HTR-8/SVneo (cell line): Measurements from ENCODE around the gene WFIKKN2.
"Not testable (repeated sequence)": the region's sequence is repeated elsewhere in the genome, so short reads cannot be mapped to it uniquely, and the experiment has no call there.

Source experiments
- DNase-seq: peaks from one replicate; pipeline ENCODE4 v3.0.0; 2011; ENCODE audit warnings: low spot score, mixed read lengths; ENCODE audit not compliant: insufficient read length
- FAIRE-seq: peaks from 2 replicates; lab custom pipeline; 2011; peaks lifted over from hg19 to GRCh38; lab: Jason Lieb, UNC

WFIKKN2 gene, protein sequence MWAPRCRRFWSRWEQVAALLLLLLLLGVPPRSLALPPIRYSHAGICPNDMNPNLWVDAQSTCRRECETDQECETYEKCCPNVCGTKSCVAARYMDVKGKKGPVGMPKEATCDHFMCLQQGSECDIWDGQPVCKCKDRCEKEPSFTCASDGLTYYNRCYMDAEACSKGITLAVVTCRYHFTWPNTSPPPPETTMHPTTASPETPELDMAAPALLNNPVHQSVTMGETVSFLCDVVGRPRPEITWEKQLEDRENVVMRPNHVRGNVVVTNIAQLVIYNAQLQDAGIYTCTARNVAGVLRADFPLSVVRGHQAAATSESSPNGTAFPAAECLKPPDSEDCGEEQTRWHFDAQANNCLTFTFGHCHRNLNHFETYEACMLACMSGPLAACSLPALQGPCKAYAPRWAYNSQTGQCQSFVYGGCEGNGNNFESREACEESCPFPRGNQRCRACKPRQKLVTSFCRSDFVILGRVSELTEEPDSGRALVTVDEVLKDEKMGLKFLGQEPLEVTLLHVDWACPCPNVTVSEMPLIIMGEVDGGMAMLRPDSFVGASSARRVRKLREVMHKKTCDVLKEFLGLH

DNA sequence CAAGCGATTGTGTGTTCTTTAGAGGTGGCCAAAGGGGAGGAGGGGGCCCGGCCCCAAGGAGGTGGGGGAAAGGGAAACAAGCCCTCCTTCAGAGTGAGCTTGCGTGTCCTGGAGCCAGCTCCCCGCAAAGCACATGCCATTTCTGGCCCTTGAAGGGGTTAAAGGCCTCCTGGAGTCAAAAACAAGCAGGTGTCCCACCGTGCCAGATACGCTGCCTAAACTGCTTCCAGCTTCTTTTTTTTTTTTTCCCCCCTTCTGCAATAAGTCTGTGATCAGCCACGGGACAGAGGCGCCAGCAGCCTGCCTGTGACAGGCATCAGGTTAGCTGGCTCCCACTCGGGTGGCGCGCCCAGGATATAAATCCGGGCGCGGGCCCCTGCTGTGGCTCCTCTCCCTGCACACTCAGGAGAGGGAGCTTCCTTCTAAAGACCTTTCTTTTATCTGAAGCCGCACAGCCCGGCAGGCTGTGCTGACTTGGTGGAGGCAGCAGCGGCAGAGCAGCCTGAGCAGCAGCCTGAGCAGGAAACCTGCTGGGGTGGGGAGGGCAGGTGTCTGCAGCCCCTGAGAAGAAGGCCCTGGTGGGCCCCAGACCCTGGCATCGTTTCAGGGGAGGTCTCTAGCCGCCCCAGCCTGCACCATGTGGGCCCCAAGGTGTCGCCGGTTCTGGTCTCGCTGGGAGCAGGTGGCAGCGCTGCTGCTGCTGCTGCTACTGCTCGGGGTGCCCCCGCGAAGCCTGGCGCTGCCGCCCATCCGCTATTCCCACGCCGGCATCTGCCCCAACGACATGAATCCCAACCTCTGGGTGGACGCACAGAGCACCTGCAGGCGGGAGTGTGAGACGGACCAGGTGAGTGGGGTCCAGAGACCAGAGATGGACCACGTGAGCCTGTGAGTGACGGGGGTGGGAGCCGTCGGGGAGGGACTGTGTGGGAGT lies at the start of gene WFIKKN2:
Gene WFIKKN2 (plus strand): TSS at position 286 of the 934 bp plus-strand sequence. CDS start 352 bp downstream, at position 638.
- no peak for DNase-seq
- FAIRE-seq = no peak

DNA sequence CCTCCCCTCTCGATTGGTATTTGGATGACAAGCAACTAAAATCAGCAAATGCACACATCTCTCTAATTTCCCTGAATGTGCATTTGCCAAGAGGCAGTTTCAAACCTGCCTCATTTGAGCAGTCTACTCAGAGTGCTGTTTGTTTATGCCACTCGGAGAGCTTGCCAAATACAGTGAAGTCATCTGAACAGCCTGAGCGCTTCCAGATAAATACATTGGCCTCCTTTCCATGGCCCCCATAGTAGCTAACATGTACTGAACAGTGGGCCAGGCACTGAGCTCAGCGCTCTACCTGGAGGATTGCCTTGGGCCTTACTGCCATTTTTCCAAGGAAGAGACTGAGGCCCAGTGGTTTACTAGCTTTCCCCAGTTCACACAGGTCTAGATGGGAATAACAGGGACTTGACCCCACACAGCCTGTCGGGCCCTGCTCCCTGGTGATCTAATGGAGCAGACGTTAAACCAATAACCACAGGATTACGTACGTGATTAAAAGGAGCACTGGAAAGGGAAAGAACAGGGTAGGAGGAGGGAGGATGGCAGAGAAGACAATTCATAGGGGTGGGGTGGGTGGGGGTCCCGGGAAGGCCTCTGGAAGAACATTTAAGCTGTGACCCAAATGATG lies 49.3 kb upstream of the WFIKKN2 start:
- FAIRE-seq = no peak
- DNase-seq = no peak

DNA sequence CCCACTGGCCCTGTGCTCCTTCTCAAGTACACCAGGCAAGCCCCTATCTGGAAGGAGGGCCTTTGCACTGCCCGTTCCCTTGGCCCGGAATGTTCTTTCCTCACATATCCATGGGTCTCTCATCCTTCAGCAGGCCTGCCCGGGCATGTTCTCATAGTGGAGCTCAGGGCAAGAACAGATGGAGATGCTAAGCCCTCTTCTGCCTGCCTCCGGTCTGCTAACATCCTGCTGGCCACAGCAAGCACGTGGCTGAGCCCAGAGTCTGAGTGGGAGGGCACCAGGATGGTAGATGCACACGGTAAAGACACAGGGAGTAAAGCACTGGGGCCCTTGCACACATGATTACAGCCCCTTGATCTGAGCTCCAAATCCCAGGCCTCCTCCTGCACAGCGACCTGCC lies 48.3 kb upstream of the WFIKKN2 start:
- FAIRE-seq (peak; percentile 51), DNase-seq (no peak)

DNA sequence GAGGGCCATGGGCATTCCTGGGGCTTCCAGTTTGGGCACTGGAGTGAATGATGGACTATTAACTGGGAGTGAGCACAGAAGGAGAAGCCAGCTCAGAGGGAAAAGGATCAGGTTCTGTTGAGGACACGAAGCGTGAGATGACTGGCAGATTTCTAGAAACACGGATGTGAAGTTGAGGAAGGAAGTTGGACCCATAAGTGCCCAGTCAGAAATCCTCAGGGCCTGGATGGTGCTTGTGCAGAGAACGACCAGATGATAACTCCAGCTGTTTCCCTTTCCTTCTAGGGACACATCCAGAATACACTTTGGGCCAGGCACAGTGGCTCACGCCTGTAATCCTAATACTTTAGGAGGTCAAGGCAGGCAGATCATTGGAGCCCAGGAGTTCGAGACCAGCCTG lies 44.8 kb upstream of the WFIKKN2 start:
- FAIRE-seq = no peak
- no peak for DNase-seq

DNA sequence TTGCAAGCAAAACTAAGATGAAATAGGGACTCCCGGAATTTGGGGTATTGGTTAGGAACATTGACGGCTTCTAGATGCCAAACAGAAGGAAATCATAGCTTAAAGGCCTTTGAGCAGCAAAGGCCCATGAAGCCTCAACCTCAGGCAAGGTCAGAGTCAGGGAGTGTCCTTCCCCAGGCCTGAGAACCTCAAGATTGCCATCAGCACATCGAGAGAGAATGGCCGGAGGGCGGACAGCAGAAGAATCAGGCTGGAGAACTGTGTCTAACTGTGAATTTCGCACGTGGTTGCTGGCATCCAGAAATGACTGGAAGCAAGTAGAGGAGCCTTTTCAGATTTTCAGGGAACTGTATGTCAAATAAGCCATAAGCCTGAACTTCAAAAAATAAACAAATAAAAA lies 43.3 kb upstream of the WFIKKN2 start:
- DNase-seq (no peak), FAIRE-seq (no peak)

DNA sequence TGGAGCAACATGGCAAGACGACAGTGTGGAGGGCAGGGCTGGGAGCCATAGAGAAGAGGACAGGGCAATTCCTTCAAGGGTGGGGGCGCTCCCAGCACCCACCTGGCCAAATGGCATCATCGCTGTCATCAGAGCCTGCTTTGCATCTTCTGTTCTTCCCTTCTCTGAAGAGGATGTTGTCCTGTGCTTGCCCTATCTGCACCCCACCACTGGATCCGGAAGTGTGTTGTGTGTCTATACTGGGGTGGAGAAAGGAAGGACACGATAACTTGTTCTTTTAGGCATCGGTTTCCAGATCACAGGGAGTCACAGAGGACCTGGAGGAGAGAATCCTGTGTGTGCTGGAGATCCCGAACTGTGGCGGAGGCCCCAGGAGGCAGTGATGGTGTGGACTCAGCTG lies 42.4 kb upstream of the WFIKKN2 start:
- FAIRE-seq (peak; percentile 26), DNase-seq (no peak)

DNA sequence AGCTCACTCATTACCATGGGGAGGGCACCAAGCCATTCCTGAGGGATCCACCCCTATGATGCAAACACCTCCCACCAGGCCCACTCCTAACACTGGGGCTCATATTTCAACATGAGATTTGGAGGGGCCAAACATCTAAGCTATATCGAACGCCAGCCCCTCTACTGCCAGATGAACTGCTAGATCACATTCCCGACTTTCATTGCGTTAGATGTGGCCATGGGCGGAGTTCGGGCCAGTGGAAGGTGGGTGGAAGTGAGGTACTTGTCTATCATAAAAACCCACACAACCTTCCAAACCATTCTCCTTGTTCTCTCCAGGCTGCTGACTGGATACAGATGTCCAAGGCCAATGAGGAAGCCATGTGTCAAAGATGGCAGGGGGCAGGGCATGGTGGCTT lies 41.0 kb upstream of the WFIKKN2 start:
- FAIRE-seq (no peak), DNase-seq (no peak)

DNA sequence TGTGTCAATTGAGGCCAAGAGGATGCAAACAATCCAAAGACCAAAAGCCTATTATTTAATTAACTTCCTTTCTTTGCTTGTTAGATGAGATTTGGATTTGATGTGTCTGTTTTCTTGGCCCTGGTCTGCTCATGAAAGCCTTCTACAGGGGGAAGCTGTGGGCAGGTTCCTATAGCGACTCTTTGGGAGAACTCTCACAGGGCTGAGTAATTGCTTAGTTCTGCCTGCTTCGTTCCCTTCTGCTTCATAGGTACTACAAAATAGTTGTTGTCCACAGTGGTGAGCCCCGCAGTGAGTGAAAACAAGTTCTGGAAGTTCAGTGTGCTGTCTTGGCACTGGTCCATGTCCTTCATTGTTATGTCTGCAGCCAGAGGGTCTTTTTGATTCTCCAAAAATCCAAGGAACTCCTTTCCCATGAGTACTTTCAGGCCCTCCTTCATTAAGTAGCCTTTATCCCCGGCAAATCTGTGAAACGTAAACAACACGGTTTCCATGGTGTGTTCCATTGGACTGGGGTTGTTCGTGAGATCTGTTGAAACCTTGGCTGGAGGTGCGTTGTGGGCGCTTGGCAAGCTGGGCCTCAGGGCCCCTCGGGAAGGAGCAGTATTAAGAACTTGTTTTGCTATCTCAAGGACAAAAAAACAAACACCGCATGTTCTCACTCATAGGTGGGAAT lies 38.1 kb upstream of the WFIKKN2 start:
- FAIRE-seq = no peak
- DNase-seq = no peak

DNA sequence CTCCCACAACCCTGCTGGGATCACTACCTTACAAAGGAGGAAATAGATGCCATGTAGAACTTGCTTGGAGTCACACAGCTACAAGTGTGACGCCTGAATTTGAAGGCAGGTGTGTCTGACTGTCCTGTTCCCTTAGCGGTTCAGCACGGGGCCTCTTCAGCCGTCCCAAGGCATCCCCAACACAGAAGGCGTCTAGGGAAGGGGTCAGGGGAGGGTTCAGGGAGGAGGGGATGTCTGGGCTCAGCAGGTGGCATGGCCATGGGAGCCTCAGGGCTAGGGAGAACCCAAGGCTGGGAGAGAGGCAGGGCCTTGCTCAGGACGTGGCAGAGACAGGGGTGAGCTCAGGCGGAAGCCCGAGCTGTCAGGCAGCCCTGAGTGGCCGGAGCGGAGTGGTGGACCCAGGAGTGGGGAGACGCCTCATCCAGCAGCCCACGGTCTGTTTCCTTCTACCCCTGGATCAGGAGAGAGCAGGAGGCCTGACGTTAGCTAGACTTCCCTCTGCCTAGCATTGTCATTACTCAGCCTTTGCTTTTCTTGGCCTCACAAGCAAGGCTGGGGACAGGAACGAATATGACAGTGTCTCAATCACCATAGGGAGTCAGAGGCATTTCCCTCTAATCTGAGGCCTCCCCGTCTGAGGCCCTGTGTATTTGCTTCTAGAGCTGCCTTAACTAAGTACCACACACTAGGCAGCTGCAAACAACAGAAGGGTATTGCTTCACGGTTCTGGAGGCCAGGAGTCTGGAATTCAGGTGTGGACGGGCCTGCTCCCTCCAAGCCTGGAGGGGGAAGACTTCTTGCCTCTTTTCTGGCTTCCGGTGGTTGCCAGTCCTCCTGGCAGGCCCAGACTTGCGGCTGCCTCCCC lies 36.7 kb upstream of the WFIKKN2 start:
- no peak for DNase-seq

DNA sequence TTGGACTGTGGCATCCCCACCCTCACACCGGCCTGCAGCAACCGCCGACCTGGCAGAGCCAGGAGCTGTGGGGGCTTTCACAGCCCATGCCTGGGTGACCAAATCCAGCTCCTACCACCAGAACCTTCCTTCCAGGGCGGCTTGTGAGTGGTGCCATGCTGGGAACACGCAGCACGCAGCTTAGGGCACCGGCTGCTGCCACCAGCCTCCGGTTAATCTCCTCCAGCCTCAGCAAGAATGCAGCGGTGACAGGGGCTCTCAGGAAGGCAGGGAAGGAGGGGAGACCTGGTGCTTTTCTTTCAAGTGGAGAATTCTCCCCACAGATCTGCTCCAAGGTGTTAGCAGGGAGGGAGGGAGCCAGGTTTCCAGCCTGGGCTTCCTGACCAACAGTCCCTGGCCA lies 35.8 kb upstream of the WFIKKN2 start:
- no peak for DNase-seq
- no peak for FAIRE-seq

More for the DNA sequence above, 36.7 kb upstream of the WFIKKN2 start:
- peak; percentile 28 for FAIRE-seq

DNA sequence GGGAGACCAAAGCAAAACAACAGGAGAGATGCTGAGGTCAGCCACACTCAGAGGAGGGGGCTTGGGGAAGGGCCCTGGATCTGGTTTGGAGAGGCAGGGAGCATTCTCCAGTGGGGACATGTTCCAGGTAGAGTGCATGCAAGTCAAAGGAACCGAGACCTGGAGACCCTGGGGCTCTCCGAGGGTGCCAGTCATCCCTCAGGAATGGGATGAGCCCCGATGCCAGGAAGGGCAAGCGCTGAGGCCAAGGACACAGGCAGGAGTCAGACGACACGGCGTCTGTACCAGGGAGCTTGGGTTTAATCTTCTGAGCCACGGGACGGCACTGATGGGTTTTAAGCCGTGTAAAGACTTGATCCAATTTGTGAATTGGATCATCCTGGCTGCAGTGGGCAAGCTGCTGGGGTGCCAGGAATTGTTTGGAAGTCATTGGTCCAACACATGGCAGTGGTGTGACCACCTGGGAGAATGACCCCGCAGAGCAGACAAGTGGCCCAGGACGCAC lies 35.1 kb upstream of the WFIKKN2 start:
- FAIRE-seq (no peak), DNase-seq (no peak)

DNA sequence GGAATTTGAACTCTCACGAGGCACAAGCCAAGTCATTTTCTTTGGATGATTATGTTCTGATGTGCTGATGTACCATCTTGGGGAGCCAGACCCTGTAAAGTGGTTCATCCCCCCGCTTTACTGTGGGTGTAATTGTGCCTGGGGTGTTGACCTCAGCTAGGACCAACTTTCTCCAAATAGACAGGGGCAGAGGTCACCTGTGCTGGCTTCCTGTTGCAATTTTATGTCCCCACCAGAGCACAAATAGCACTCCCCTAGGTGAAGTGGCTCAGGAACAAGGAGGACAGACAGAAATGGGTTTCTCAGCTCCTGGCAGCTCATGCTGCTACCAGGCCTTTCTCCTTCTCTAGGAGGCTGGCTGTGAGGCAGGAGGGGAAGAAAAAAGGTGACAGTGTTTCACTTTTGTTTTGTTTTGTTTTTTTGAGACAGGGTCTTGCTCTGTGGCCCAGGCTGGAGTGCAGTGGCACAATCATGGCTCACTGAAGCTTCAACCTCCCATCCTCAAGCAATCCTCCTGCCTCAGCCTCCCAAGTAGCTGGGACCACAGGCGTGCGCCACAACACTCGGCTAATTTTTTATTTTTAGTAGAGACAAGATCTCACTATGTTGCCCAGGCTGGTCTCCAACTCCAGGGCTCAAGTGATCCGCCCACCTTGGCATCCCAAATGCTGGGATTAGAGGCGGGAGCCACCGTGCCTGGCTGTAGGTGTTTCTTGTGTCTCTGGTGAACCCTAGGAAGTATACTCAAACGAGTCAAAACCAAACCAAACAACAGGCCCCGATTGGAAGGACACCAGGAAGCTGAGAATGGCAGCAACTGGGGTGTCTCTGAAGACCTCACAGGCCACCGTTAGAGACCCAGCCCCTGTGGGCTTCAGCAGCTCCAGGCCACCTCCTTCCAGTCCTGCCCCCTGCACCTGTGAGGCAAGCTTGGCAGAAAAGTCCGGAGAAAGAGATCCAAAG lies 32.5 kb upstream of the WFIKKN2 start:
- DNase-seq (no peak), FAIRE-seq (no peak)

DNA sequence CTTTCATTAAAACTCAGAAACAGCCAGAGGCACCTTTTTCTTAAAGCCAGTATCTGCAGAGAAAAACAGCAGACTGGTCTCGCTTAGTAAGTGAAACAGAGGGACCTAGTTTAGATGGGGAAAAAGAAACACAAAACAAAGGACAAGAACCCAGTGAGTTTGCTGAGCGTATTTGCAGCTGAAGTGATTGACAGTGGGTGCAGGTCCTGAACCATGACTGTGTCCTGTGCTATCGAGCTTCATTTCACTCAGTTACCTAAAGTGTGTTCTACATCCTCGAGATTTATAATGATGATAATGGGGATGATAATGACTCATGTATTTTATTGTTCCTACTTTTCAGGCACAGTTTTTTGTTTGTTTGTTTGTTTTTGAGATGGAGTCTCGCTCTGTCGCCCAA lies 31.7 kb upstream of the WFIKKN2 start:
- FAIRE-seq (peak; percentile 62), DNase-seq (no peak)

DNA sequence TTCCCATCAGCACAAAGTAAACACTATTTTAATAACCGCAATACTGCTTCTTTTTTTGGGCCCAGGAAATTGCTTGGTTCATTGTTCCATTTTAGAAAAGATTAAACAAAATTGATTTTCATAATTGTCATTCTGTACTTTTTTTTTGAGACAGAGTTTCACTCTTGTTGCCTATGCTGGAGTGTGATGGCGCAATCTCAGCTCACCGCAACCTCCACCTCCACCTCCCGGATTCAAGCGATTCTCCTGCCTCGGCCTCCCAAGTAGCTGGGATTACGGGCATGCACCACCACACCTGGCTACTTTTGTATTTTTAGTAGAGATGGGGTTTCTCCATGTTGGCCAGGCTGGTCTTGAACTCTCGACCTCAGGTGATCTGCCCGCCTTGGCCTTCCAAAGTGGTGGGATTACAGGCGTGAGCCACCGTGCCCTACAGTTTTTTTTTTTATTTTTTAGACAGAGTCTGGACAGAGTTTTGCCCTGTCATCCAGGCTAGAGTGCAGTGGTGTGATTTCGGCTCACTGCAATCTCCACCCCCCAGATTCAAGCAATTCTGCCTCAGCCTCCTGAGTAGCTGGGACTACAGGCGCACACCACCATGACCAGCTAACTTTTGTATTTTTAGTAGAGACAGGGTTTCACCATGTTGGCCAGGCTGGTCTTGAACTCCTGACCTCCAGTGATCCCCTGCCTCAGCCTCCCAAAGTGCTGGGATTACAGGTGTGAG lies 30.5 kb upstream of the WFIKKN2 start:
- not testable (repeated sequence) for FAIRE-seq, DNase-seq

DNA sequence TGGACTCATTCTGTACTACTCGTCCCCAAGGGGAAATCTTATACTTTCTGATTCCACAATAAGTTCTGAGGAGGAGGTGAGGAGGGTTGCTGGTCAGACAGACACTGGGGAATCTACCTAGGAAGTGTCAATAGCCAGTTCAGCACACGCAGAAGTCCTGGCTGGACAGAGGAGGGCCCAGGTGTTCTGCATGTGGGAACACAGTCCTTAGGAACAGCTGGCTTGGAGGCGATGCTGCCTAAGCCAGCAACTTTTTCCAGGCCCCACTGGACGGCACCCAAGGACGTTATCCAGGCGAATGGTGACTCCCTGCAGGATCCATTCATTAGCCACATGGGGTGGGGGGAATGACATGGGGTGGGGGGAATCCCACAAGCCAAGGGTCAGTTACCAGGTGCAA lies 29.9 kb upstream of the WFIKKN2 start:
- DNase-seq = no peak
- FAIRE-seq = no peak

DNA sequence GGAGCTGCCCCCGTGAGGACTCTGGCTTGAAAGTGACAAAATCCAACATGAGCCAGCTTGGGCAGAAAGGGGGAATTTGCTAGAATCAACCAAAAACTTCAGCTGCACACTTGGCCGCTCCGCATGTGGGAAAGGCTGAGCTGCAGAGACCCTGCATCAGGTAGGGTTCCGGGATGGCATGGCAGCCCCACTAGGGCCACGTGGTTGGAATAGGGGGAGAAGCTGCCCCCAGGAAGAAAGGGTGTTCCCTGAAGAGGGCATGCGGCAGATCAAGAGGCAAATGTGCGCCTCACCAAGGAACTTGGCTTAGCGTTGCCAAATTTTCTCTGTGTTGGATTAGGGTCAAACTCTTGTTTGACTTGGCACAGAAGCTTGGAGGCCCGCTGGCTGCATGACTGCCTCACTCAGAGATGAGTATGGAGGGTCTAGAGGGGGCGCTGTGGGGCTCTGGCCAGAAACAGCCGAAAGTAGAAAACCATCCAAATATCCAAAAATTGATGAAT lies 29.2 kb upstream of the WFIKKN2 start:
- FAIRE-seq (no peak), DNase-seq (no peak)

DNA sequence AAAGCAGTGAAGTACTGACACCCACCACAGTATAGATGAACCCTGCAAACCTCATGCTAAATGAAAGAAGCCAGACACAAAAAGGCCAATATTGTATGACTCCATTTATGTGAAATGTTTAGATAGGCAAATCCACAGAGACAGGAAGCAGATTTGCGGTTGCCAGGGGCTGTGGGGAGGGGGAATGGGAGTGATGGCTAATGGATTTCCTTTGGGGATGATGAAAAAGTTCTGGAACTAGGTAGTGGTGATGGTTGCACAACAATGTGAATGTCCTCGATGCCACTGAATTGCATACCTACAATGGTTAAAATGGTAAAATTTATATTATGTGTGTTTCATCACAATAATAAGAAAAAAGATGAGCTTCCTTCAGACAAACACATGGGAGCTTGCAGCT lies 28.4 kb upstream of the WFIKKN2 start:
- FAIRE-seq (no peak), DNase-seq (no peak)
